Testis (tissue), 2 donors: ENCODE data around the gene ANO9.

Experiments used
- POLR2A ChIP-seq: fragments of 450-650 bp; IDR thresholded peaks from one replicate; pipeline ENCODE4 v1.6.1; 2017; ENCODE audit warnings: antibody characterized with exemption, mild to moderate bottlenecking, moderate library complexity
- TF ChIP-seq, protein P1 (sequence below), 3 experiments: fragments of 450-650 bp in 2 of 3; fragments of 200-600 bp in 1 of 3; sonication (generic) in 1 of 3; IDR thresholded peaks; one replicate each; pipeline ENCODE4 v1.5.1; 2016 to 2019; ENCODE audit warnings: antibody characterized with exemption in 3 of 3, mild to moderate bottlenecking in 2 of 3, moderate library complexity in 1 of 3

GRCh38 chr11:433641-434040 is 8.2 kb downstream of the ANO9 start:
- TF ChIP-seq, protein P1, sequence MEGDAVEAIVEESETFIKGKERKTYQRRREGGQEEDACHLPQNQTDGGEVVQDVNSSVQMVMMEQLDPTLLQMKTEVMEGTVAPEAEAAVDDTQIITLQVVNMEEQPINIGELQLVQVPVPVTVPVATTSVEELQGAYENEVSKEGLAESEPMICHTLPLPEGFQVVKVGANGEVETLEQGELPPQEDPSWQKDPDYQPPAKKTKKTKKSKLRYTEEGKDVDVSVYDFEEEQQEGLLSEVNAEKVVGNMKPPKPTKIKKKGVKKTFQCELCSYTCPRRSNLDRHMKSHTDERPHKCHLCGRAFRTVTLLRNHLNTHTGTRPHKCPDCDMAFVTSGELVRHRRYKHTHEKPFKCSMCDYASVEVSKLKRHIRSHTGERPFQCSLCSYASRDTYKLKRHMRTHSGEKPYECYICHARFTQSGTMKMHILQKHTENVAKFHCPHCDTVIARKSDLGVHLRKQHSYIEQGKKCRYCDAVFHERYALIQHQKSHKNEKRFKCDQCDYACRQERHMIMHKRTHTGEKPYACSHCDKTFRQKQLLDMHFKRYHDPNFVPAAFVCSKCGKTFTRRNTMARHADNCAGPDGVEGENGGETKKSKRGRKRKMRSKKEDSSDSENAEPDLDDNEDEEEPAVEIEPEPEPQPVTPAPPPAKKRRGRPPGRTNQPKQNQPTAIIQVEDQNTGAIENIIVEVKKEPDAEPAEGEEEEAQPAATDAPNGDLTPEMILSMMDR (IDR thresholded peaks at IDR 0.05) = no peak
- TF ChIP-seq POLR2A = no peak
